Neural progenitor cell (in vitro differentiated cells): ENCODE results near the gene SLC39A2. TPM values are rescaled to one million over a fixed set of nuclear protein-coding genes. Genes with fewer than 3 reads are reported as not detected.

Experiments used
- DNase-seq: peaks from one replicate; pipeline ENCODE4 v3.0.0-alpha.2; 2016; ENCODE audit warnings: low spot score
- H2AFZ ChIP-seq: fragments of 200-600 bp; sonication (generic); replicated peaks from 2 replicates; pipeline ENCODE4 v1.6.1; 2016; ENCODE audit warnings: antibody characterized with exemption
- H3F3A ChIP-seq: fragments of 200-600 bp; sonication (generic); 2 replicates; pipeline ENCODE4 v1.6.1; 2016; ENCODE audit warnings: antibody characterized with exemption, low read depth
- H3K27ac ChIP-seq: fragments of 200-600 bp; sonication (generic); 2 replicates; pipeline ENCODE4 v1.5.1; 2016; ENCODE audit warnings: mild to moderate bottlenecking
- H3K27me3 ChIP-seq: fragments of 200-600 bp; sonication (generic); 2 replicates; pipeline ENCODE4 v1.6.1; 2016; ENCODE audit warnings: mild to moderate bottlenecking, moderate library complexity
- H3K36me3 ChIP-seq: fragments of 200-600 bp; sonication (generic); 2 replicates; pipeline ENCODE4 v1.5.1; 2016
- H3K4me1 ChIP-seq: fragments of 200-600 bp; sonication (generic); 2 replicates; pipeline ENCODE4 v1.6.1; 2016; ENCODE audit warnings: mixed run types
- H3K4me2 ChIP-seq: fragments of 200-600 bp; sonication (generic); 2 replicates; pipeline ENCODE4 v1.6.1; 2016
- H3K4me3 ChIP-seq: fragments of 200-600 bp; sonication (generic); 2 replicates; pipeline ENCODE4 v1.5.1; 2016
- H3K79me2 ChIP-seq: fragments of 200-600 bp; sonication (generic); 2 replicates; pipeline ENCODE4 v1.6.1; 2016; ENCODE audit warnings: low read depth
- H3K9ac ChIP-seq: fragments of 200-600 bp; sonication (generic); 2 replicates; pipeline ENCODE4 v1.6.1; 2016
- H3K9me3 ChIP-seq: fragments of 200-600 bp; sonication (generic); 2 replicates; pipeline ENCODE4 v1.5.1; 2016; ENCODE audit warnings: low read depth
- H4K20me1 ChIP-seq: fragments of 200-600 bp; sonication (generic); 2 replicates; pipeline ENCODE4 v1.6.1; 2016; ENCODE audit warnings: low read depth
- H3K27ac Mint-ChIP-seq: 3 replicates; pipeline ENCODE4 v1.8.0; 2021; ENCODE audit warnings: mixed read lengths
- H3K27me3 Mint-ChIP-seq: 2 replicates; pipeline ENCODE4 v1.8.0; 2022; ENCODE audit warnings: low read depth, mild to moderate bottlenecking, inconsistent platforms, moderate library complexity, mixed read lengths; ENCODE audit not compliant: insufficient read depth
- H3K36me3 Mint-ChIP-seq: 3 replicates; pipeline ENCODE4 v1.8.0; 2021; ENCODE audit warnings: mixed read lengths
- H3K4me1 Mint-ChIP-seq: 3 replicates; pipeline ENCODE4 v1.8.0; 2021; ENCODE audit warnings: mixed read lengths
- H3K4me3 Mint-ChIP-seq: 3 replicates; pipeline ENCODE4 v1.8.0; 2021; ENCODE audit warnings: mild to moderate bottlenecking, moderate library complexity, mixed read lengths
- H3K9me3 Mint-ChIP-seq: 3 replicates; pipeline ENCODE4 v1.8.0; 2020; ENCODE audit warnings: mixed read lengths
- EZH2 ChIP-seq: fragments of 200-600 bp; sonication (generic); IDR thresholded peaks from 2 replicates; pipeline ENCODE4 v1.6.1; 2017; ENCODE audit warnings: antibody characterized with exemption, mild to moderate bottlenecking, moderate library complexity
- EZH2phosphoT487 ChIP-seq: fragments of 200-600 bp; sonication (generic); IDR thresholded peaks from 2 replicates; pipeline ENCODE4 v1.6.1; 2017; ENCODE audit warnings: antibody characterized with exemption
- total RNA-seq: library from RNA; depleted of rRNA; stranded (reverse); fragments of >200 nt; gene quantifications from 2 replicates; pipeline ENCODE4 v1.2.3, GENCODE V29; 2015; ENCODE audit warnings: low replicate concordance
- TF ChIP-seq, protein P1 (sequence below): fragments of 200-600 bp; sonication (generic); IDR thresholded peaks from 2 replicates; pipeline ENCODE4 v1.5.1; 2017; ENCODE audit warnings: antibody characterized with exemption, mild to moderate bottlenecking

The SLC39A2 gene
- total RNA-seq, 1 donor from 2014 or later, result not detected

- Mint-ChIP-seq H3K36me3 (peaks cover 4% of the 10 kb centered on the region), H3K27ac (peak overlapping the region; percentile 72), H3K4me3 (no peak overlapping the region), H3K4me1 (peaks cover 16% of the 10 kb centered on the region), H3K9me3 (no peaks in the 10 kb centered on the region), H3K27me3 (peaks cover 2% of the 10 kb centered on the region)
- Histone ChIP-seq H4K20me1 (no peaks in the 10 kb centered on the region), H3K4me3 (no peak overlapping the region), H3K9me3 (no peaks in the 10 kb centered on the region), H2AFZ (peak overlapping the region; percentile 38), H3K79me2 (no peaks in the 10 kb centered on the region), H3K4me2 (no peak overlapping the region), H3K27me3 (peaks cover 18% of the 10 kb centered on the region), H3K4me1 (peaks cover under 1% of the 10 kb centered on the region), H3K27ac (no peak overlapping the region), H3K9ac (no peak overlapping the region), H3K36me3 (no peaks in the 10 kb centered on the region), H3F3A (no peaks in the 10 kb centered on the region)
- TF ChIP-seq EZH2 (no peak), EZH2phosphoT487 (no peak)
- TF ChIP-seq, protein P1, sequence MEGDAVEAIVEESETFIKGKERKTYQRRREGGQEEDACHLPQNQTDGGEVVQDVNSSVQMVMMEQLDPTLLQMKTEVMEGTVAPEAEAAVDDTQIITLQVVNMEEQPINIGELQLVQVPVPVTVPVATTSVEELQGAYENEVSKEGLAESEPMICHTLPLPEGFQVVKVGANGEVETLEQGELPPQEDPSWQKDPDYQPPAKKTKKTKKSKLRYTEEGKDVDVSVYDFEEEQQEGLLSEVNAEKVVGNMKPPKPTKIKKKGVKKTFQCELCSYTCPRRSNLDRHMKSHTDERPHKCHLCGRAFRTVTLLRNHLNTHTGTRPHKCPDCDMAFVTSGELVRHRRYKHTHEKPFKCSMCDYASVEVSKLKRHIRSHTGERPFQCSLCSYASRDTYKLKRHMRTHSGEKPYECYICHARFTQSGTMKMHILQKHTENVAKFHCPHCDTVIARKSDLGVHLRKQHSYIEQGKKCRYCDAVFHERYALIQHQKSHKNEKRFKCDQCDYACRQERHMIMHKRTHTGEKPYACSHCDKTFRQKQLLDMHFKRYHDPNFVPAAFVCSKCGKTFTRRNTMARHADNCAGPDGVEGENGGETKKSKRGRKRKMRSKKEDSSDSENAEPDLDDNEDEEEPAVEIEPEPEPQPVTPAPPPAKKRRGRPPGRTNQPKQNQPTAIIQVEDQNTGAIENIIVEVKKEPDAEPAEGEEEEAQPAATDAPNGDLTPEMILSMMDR, result peak; percentile 92
- peak; percentile 93 for DNase-seq
Observed at GRCh38 chr14:21014761-21015190, 15.7 kb downstream of the SLC39A2 start.

DNA sequence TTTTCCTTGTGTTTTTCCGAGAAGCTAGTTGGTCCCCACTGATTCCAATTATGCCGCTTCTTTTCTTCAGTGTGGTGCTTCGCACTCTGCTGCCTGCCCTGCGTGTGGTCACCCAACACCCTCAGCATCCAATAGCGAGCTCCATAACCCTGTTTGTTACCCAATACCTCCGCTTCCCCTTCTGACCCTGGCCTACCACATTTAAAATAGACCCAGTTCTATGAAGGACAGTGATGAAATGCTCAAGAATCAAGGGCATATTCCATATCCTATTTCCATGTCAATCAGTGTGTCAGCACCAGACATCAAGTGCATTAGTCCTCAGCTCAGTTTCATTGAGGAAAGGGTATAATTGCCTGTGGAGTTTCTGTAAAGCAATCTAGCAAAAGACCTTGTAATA is 16.2 kb downstream of the SLC39A2 start:
- Histone ChIP-seq H3K4me2 (no peak overlapping the region), H3F3A (no peaks in the 10 kb centered on the region), H3K4me1 (no peaks in the 10 kb centered on the region), H3K27ac (no peak overlapping the region), H3K4me3 (no peak overlapping the region), H3K9me3 (no peaks in the 10 kb centered on the region), H3K36me3 (no peaks in the 10 kb centered on the region), H3K27me3 (peaks cover 19% of the 10 kb centered on the region), H3K9ac (no peak overlapping the region), H3K79me2 (no peaks in the 10 kb centered on the region), H4K20me1 (no peaks in the 10 kb centered on the region), H2AFZ (no peak overlapping the region)
- Mint-ChIP-seq H3K36me3 (peaks cover 4% of the 10 kb centered on the region), H3K27ac (no peak overlapping the region), H3K4me3 (no peak overlapping the region), H3K27me3 (peaks cover 2% of the 10 kb centered on the region), H3K9me3 (no peaks in the 10 kb centered on the region), H3K4me1 (peaks cover 16% of the 10 kb centered on the region)
- no peak for DNase-seq
- TF ChIP-seq, protein P1, result no peak
- no peak for TF ChIP-seq EZH2phosphoT487
- TF ChIP-seq EZH2, result no peak

- no peaks in the 10 kb centered on the region for H3K9me3 Mint-ChIP-seq
- H3K27ac ChIP-seq, result no peak overlapping the region
- TF ChIP-seq EZH2 (no peak), EZH2phosphoT487 (no peak)
- TF ChIP-seq, protein P1, result no peak
- H3K27me3 Mint-ChIP-seq, result peaks cover 8% of the 10 kb centered on the region
- peaks cover 16% of the 10 kb centered on the region for H3K4me1 Mint-ChIP-seq
- H3K4me3 ChIP-seq, result no peak overlapping the region
- no peak overlapping the region for H3K4me3 Mint-ChIP-seq
- H3K27me3 ChIP-seq, result peaks cover 32% of the 10 kb centered on the region
- H4K20me1 ChIP-seq, result no peaks in the 10 kb centered on the region
- H3K9me3 ChIP-seq, result no peaks in the 10 kb centered on the region
- no peak overlapping the region for H3K4me2 ChIP-seq
- H3K4me1 ChIP-seq, result no peaks in the 10 kb centered on the region
- no peaks in the 10 kb centered on the region for H3K79me2 ChIP-seq
- H3F3A ChIP-seq, result no peaks in the 10 kb centered on the region
- H3K9ac ChIP-seq, result no peak overlapping the region
- H3K36me3 ChIP-seq, result no peaks in the 10 kb centered on the region
- no peak overlapping the region for H2AFZ ChIP-seq
- DNase-seq, result no peak
- H3K27ac Mint-ChIP-seq, result no peak overlapping the region
- H3K36me3 Mint-ChIP-seq, result peaks cover 4% of the 10 kb centered on the region
Observed at GRCh38 chr14:21016413-21017190, 17.5 kb downstream of the SLC39A2 start.
